Breast epithelium (tissue), 4 donors: ENCODE results near the gene ERMARD. TPM values are rescaled to one million over a fixed set of nuclear protein-coding genes. Genes with fewer than 3 reads are reported as not detected.

Experiments used
- DNase-seq, 2 donors: peaks; one replicate each; pipeline ENCODE4 v3.0.0-alpha.2; 2019; ENCODE audit warnings: low spot score in 2 of 2
- H3K27ac ChIP-seq, 2 donors: fragments of 200-600 bp; sonication (generic) in 1 of 2; one replicate each; pipeline ENCODE4 v1.5.1; 2016 to 2019; ENCODE audit warnings: mild to moderate bottlenecking in 1 of 2
- H3K27me3 ChIP-seq, 2 donors: fragments of 200-600 bp; sonication (generic) in 1 of 2; one replicate each; pipeline versions ENCODE4 v1.5.1 to v1.6.0; 2017 to 2019; ENCODE audit warnings: control low read depth in 1 of 2, mild to moderate bottlenecking in 1 of 2
- H3K36me3 ChIP-seq: fragments of 200-600 bp; one replicate; pipeline ENCODE4 v1.5.1; 2019
- H3K4me1 ChIP-seq, 2 donors: fragments of 200-600 bp; sonication (generic); one replicate each; pipeline ENCODE4 v1.5.1; 2016 to 2019; ENCODE audit warnings: control low read depth in 1 of 2
- H3K4me3 ChIP-seq, 3 donors: fragments of 200-600 bp; sonication (generic); 1 replicate in 2 of 3; 2 replicates in 1 of 3; pipeline ENCODE4 v1.5.1; 2016 to 2019; ENCODE audit warnings: mild to moderate bottlenecking in 3 of 3, moderate library complexity in 2 of 3
- H3K9me3 ChIP-seq, 2 donors: fragments of 200-600 bp; sonication (generic) in 1 of 2; one replicate each; pipeline ENCODE4 v1.5.1; 2016 to 2019; ENCODE audit warnings: control low read depth in 1 of 2
- CTCF ChIP-seq, 3 donors: fragments of 450-650 bp; IDR thresholded peaks; one replicate each; pipeline ENCODE4 v1.5.1; 2016 to 2017; ENCODE audit warnings: antibody characterized with exemption in 3 of 3, mild to moderate bottlenecking in 3 of 3, moderate library complexity in 3 of 3
- POLR2A ChIP-seq: fragments of 450-650 bp; IDR thresholded peaks from one replicate; pipeline ENCODE4 v1.6.1; 2016; ENCODE audit warnings: antibody characterized with exemption, mild to moderate bottlenecking, moderate library complexity
- POLR2AphosphoS5 ChIP-seq, 3 donors: sonication (generic); formaldehyde crosslinking; IDR thresholded peaks; one replicate each; pipeline ENCODE4 v1.6.1; 2017; ENCODE audit warnings: antibody characterized with exemption in 3 of 3
- intact Hi-C: fragments of 100-400 bp; cut with DNase I; formaldehyde crosslinking; loops from one replicate; pipeline ENCODE4 v1.15.1; 2023; ENCODE audit warnings: low total_unique reads
- total RNA-seq, 3 donors: library from RNA; depleted of rRNA; stranded (reverse); fragments of >200 nt; gene quantifications; one replicate each; pipeline ENCODE4 v1.1.0, GENCODE V29; 2016

ERMARD gene
- total RNA-seq, 3 donors from 2014 or later: 20.6 to 31.0 (median 27.7) TPM

- DNase-seq: no peak
- Histone ChIP-seq H3K36me3 (no peaks in the 10 kb centered on the region), H3K9me3 (peaks cover 0 to 8% of the 10 kb centered on the region in 2 donors), H3K4me1 (no peaks in the 10 kb centered on the region), H3K4me3 (no peak overlapping the region), H3K27ac (no peak overlapping the region), H3K27me3 (no peaks in the 10 kb centered on the region)
- intact Hi-C loops: no loop called here
- no peak for TF ChIP-seq POLR2AphosphoS5 (IDR thresholded peaks at IDR 0.05)
- no peak for TF ChIP-seq CTCF (IDR thresholded peaks at IDR 0.05)
- no peak for TF ChIP-seq POLR2A
Measured at GRCh38 chr6:169813969-169814368, 62.5 kb downstream of the ERMARD start.

- no peak for TF ChIP-seq POLR2A
- no peak for TF ChIP-seq POLR2AphosphoS5 (IDR thresholded peaks at IDR 0.05)
- no peak for TF ChIP-seq CTCF (IDR thresholded peaks at IDR 0.05)
- Histone ChIP-seq H3K9me3 (peaks cover 0 to 8% of the 10 kb centered on the region in 2 donors), H3K4me1 (no peaks in the 10 kb centered on the region), H3K27me3 (no peaks in the 10 kb centered on the region), H3K27ac (no peak overlapping the region), H3K36me3 (no peaks in the 10 kb centered on the region), H3K4me3 (no peak overlapping the region)
- intact Hi-C loops: no loop called here
- DNase-seq: no peak
Measured at GRCh38 chr6:169816054-169816453, 64.6 kb downstream of the ERMARD start.

- no peak for DNase-seq
- H3K9me3 ChIP-seq: peaks cover 0 to 8% of the 10 kb centered on the region in 2 donors
- H3K4me1 ChIP-seq: no peaks in the 10 kb centered on the region
- no peak overlapping the region for H3K4me3 ChIP-seq
- no peaks in the 10 kb centered on the region for H3K36me3 ChIP-seq
- no peak overlapping the region for H3K27ac ChIP-seq
- intact Hi-C loops: no loop called here
- H3K27me3 ChIP-seq: no peaks in the 10 kb centered on the region
- no peak for TF ChIP-seq POLR2AphosphoS5 (IDR thresholded peaks at IDR 0.05)
- TF ChIP-seq POLR2A: no peak
- no peak for TF ChIP-seq CTCF (IDR thresholded peaks at IDR 0.05)
Measured at GRCh38 chr6:169816975-169817374, 65.6 kb downstream of the ERMARD start.

GRCh38 chr6:169820358-169820757 lies 68.9 kb downstream of the ERMARD start:
- no peak for DNase-seq
- H3K27me3 ChIP-seq: no peaks in the 10 kb centered on the region
- H3K9me3 ChIP-seq: peaks cover 0 to 8% of the 10 kb centered on the region in 2 donors
- H3K4me3 ChIP-seq: no peak overlapping the region
- no peaks in the 10 kb centered on the region for H3K4me1 ChIP-seq
- TF ChIP-seq POLR2A: no peak
- no peak for TF ChIP-seq POLR2AphosphoS5 (IDR thresholded peaks at IDR 0.05)
- TF ChIP-seq CTCF (IDR thresholded peaks at IDR 0.05): no peak
- H3K36me3 ChIP-seq: no peaks in the 10 kb centered on the region
- intact Hi-C loops: no loop called here
- H3K27ac ChIP-seq: no peak overlapping the region

- H3K4me1 ChIP-seq: no peaks in the 10 kb centered on the region
- no peak for DNase-seq
- intact Hi-C loops: no loop called here
Measured at GRCh38 chr6:169824021-169824420, 72.6 kb downstream of the ERMARD start.

More at GRCh38 chr6:169824021-169824420, 72.6 kb downstream of the ERMARD start:
- H3K9me3 ChIP-seq: no peaks in the 10 kb centered on the region
- no peak overlapping the region for H3K27ac ChIP-seq
- H3K4me3 ChIP-seq: no peak overlapping the region
- no peaks in the 10 kb centered on the region for H3K36me3 ChIP-seq
- H3K27me3 ChIP-seq: no peaks in the 10 kb centered on the region
- TF ChIP-seq POLR2AphosphoS5 (IDR thresholded peaks at IDR 0.05) (no peak), CTCF (IDR thresholded peaks at IDR 0.05) (no peak)
